GM12878 (cell line): ENCODE results near the gene CUTA. TPM values are rescaled to one million over a fixed set of nuclear protein-coding genes. Genes with fewer than 3 reads are reported as not detected.

Source experiments
- BCL11A ChIP-seq: IDR thresholded peaks from 2 replicates; pipeline ENCODE4 v1.6.1; 2011; ENCODE audit warnings: low read depth, low read length
- BCLAF1 ChIP-seq: fragments of 450-650 bp; IDR thresholded peaks from 2 replicates; pipeline ENCODE4 v1.6.1; 2017; ENCODE audit warnings: antibody characterized with exemption, mild to moderate bottlenecking, moderate library complexity
- CBX3 ChIP-seq: fragments of 200-600 bp; sonication (generic); IDR thresholded peaks from 2 replicates; pipeline ENCODE4 v1.6.1; 2016; ENCODE audit warnings: low read depth, borderline replicate concordance
- CHD1 ChIP-seq: IDR thresholded peaks from 2 replicates; pipeline ENCODE4 v1.6.1; 2012; ENCODE audit warnings: low read depth, low read length, improper control_type of control experiment
- CHD2 ChIP-seq: IDR thresholded peaks from 2 replicates; pipeline ENCODE4 v1.6.1; 2011; ENCODE audit warnings: low read depth, low read length, improper control_type of control experiment, borderline replicate concordance
- EP300 ChIP-seq, 2 experiments: fragments of 150-350 bp in 1 of 2; IDR thresholded peaks; 2 replicates each; pipeline ENCODE4 v1.6.1; 2011 to 2012; ENCODE audit warnings: low read depth in 2 of 2, low read length in 2 of 2, borderline replicate concordance in 1 of 2, improper control_type of control experiment in 1 of 2, inconsistent platforms in 1 of 2; ENCODE audit not compliant: control insufficient read depth in 1 of 2
- IRF4 ChIP-seq: IDR thresholded peaks from 2 replicates; pipeline ENCODE4 v1.6.1; 2011; ENCODE audit warnings: low read depth, low read length
- JUNB ChIP-seq: IDR thresholded peaks from 2 replicates; pipeline ENCODE4 v1.6.1; 2016; ENCODE audit warnings: antibody characterized with exemption, mild to moderate bottlenecking
- JUND ChIP-seq: IDR thresholded peaks from 2 replicates; pipeline ENCODE4 v1.6.1; 2012; ENCODE audit warnings: low read depth, mild to moderate bottlenecking, low read length, improper control_type of control experiment, moderate library complexity
- MLLT1 ChIP-seq: fragments of 450-650 bp; IDR thresholded peaks from 2 replicates; pipeline ENCODE4 v1.6.1; 2016; ENCODE audit warnings: mild to moderate bottlenecking
- MXI1 ChIP-seq: fragments of 150-350 bp; IDR thresholded peaks from 2 replicates; pipeline ENCODE4 v1.6.1; 2011; ENCODE audit warnings: low read depth, mild to moderate bottlenecking, inconsistent platforms, low read length, improper control_type of control experiment
- MYB ChIP-seq: fragments of 150-350 bp; IDR thresholded peaks from 2 replicates; pipeline ENCODE4 v1.6.1; 2014; ENCODE audit warnings: mild to moderate bottlenecking, low read depth, low read length, borderline replicate concordance
- NFYA ChIP-seq: IDR thresholded peaks from 2 replicates; pipeline ENCODE4 v1.6.1; 2011; ENCODE audit warnings: low read depth, mild to moderate bottlenecking, low read length, improper control_type of control experiment, borderline replicate concordance
- NKRF ChIP-seq: fragments of 450-650 bp; conservative IDR thresholded peaks from 2 replicates; pipeline ENCODE4 v1.6.1; 2017; ENCODE audit warnings: mild to moderate bottlenecking, moderate library complexity
- NR2C2 ChIP-seq: IDR thresholded peaks from 2 replicates; pipeline ENCODE4 v1.6.1; 2011; ENCODE audit warnings: borderline replicate concordance, low read depth; ENCODE audit not compliant: control insufficient read depth, insufficient read length
- NR2F1 ChIP-seq: fragments of 450-650 bp; conservative IDR thresholded peaks from 2 replicates; pipeline ENCODE4 v1.6.1; 2017; ENCODE audit warnings: mild to moderate bottlenecking
- NRF1 ChIP-seq: conservative IDR thresholded peaks from 2 replicates; pipeline ENCODE4 v1.6.1; 2011; ENCODE audit warnings: mild to moderate bottlenecking, low read depth, low read length, improper control_type of control experiment
- PML ChIP-seq: IDR thresholded peaks from 2 replicates; pipeline ENCODE4 v1.6.1; 2012; ENCODE audit warnings: low read length, inconsistent platforms
- POLR2A ChIP-seq: IDR thresholded peaks from 2 replicates; pipeline ENCODE4 v1.6.1; 2011; ENCODE audit warnings: low read depth, mild to moderate bottlenecking, low read length
- RB1 ChIP-seq: fragments of 450-650 bp; formaldehyde crosslinking; IDR thresholded peaks from 2 replicates; pipeline ENCODE4 v1.6.1; 2017; ENCODE audit warnings: mild to moderate bottlenecking, borderline replicate concordance
- SMAD1 ChIP-seq: fragments of 450-650 bp; IDR thresholded peaks from 2 replicates; pipeline ENCODE4 v1.6.1; 2018; ENCODE audit warnings: mild to moderate bottlenecking, low read depth; ENCODE audit not compliant: partially characterized antibody
- SMAD5 ChIP-seq: IDR thresholded peaks from 2 replicates; pipeline ENCODE4 v1.6.1; 2016; ENCODE audit warnings: antibody characterized with exemption, low read depth
- TARDBP ChIP-seq: IDR thresholded peaks from 2 replicates; pipeline ENCODE4 v1.6.1; 2016; ENCODE audit warnings: borderline replicate concordance
- ZNF207 ChIP-seq: fragments of 450-650 bp; IDR thresholded peaks from 2 replicates; pipeline ENCODE4 v1.6.1; 2014; ENCODE audit warnings: antibody characterized with exemption, mild to moderate bottlenecking, borderline replicate concordance
- ZNF217 ChIP-seq: fragments of 450-650 bp; IDR thresholded peaks from 2 replicates; pipeline ENCODE4 v1.6.1; 2017; ENCODE audit warnings: antibody characterized with exemption, mild to moderate bottlenecking
- ZNF384 ChIP-seq: IDR thresholded peaks from 2 replicates; pipeline ENCODE4 v1.6.1; 2012; ENCODE audit warnings: low read depth, mild to moderate bottlenecking, low read length, improper control_type of control experiment, borderline replicate concordance
- ZZZ3 ChIP-seq: IDR thresholded peaks from 2 replicates; pipeline ENCODE4 v1.6.1; 2011; ENCODE audit warnings: low read depth; ENCODE audit not compliant: control insufficient read depth, insufficient read length
- polyA plus RNA-seq, 11 experiments: library from polyadenylated mRNA; depleted of rRNA in 4 of 11; unstranded in 6 of 11; stranded (reverse) in 5 of 11; fragments of >200 nt; fragmentation: Nextera tagmentation in 4 of 11; fragmentation: Illumina TruSeq in 1 of 11; extraction: Ambion mirVana in 4 of 11; extraction: Trizol in 1 of 11; gene quantifications; 1 replicate in 1 of 11; 2 replicates in 10 of 11; pipeline versions ENCODE4 v1.2.1 to v1.2.3, GENCODE V29; 2011 to 2016; ENCODE audit warnings: inconsistent platforms in 2 of 11, missing spikeins in 2 of 11, low read depth in 1 of 11
- total RNA-seq, 4 experiments: library from RNA; depleted of rRNA in 3 of 4; stranded (reverse); fragments of >200 nt in 3 of 4; fragmentation: Illumina TruSeq in 1 of 4; extraction: Trizol in 1 of 4; gene quantifications; 2 replicates each; pipeline versions ENCODE4 v1.2.1 to v1.2.3, GENCODE V29; 2013 to 2021

The CUTA gene
- total and polyA plus RNA-seq, 10 of the 15 experiments (the other 5 are each of a cell fraction or from before 2014, with no cell fraction given), result 102 to 293 (median 189) TPM

- no peak for TF ChIP-seq BCLAF1
- TF ChIP-seq JUND, result no peak
- no peak for TF ChIP-seq TARDBP
- no peak for TF ChIP-seq NR2F1
- no peak for TF ChIP-seq BCL11A
- no peak for TF ChIP-seq PML
- no peak for TF ChIP-seq SMAD1
- TF ChIP-seq NR2C2, result no peak
- no peak for TF ChIP-seq MLLT1
- TF ChIP-seq NRF1, result peak; percentile 44; the same call in 1 of the 2 replicates
- peak; percentile 100; the same call in 1 of the 2 replicates for TF ChIP-seq NKRF
- TF ChIP-seq POLR2A, result peak; percentile 90
- no peak for TF ChIP-seq CHD1
- no peak for TF ChIP-seq ZZZ3
- no peak; the same call in 1 of the 2 replicates for TF ChIP-seq ZNF207
- TF ChIP-seq SMAD5, result no peak
- TF ChIP-seq CBX3, result no peak
- TF ChIP-seq JUNB, result no peak
- TF ChIP-seq RB1, result peak; percentile 77; the same call in 1 of the 2 replicates
- TF ChIP-seq IRF4, result peak; percentile 30; the same call in 1 of the 2 replicates
- no peak for TF ChIP-seq ZNF384
- TF ChIP-seq MXI1, result peak; percentile 91; the same call in 1 of the 2 replicates
- no peak for TF ChIP-seq ZNF217
- no peak for TF ChIP-seq MYB
- TF ChIP-seq EP300 (IDR thresholded peaks at IDR 0.05; ENCODE audit: borderline replicate concordance in 1 of 2, control insufficient read depth in 1 of 2, low read depth in 2 of 2, low read length in 2 of 2), result 0 out of 4 replicates have a peak, but pooled peaks have one; percentile 13 to 18
- no peak; the same call in 1 of the 2 replicates for TF ChIP-seq NFYA
- TF ChIP-seq CHD2, result peak; percentile 89
Measured at GRCh38 chr6:33391278-33391921, 26.5 kb downstream of the CUTA start, which contains the start of gene KIFC1 (continued).
